ENCODE measurements around the gene NTM.

DNA sequence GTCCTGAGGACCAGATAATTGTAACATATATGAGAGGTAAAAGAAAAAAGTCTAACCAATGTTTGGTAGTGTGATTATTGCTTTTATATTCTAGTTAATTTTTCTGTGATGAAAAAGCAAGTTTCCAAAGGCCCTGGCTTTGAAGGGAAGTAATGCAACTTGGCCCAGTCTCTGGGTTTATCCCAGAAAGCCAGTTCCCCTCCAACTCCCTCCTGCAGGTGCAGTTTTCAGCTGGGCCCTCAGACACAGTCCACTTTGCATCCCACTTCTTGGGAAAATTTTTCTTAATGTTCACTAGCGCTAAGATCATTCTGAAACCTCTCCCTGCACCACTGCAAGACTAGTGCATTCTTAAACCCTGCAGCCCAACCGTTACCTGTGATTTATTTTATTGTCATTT, 586.8 kb downstream of the NTM start:
- TF ChIP-seq, protein P1, sequence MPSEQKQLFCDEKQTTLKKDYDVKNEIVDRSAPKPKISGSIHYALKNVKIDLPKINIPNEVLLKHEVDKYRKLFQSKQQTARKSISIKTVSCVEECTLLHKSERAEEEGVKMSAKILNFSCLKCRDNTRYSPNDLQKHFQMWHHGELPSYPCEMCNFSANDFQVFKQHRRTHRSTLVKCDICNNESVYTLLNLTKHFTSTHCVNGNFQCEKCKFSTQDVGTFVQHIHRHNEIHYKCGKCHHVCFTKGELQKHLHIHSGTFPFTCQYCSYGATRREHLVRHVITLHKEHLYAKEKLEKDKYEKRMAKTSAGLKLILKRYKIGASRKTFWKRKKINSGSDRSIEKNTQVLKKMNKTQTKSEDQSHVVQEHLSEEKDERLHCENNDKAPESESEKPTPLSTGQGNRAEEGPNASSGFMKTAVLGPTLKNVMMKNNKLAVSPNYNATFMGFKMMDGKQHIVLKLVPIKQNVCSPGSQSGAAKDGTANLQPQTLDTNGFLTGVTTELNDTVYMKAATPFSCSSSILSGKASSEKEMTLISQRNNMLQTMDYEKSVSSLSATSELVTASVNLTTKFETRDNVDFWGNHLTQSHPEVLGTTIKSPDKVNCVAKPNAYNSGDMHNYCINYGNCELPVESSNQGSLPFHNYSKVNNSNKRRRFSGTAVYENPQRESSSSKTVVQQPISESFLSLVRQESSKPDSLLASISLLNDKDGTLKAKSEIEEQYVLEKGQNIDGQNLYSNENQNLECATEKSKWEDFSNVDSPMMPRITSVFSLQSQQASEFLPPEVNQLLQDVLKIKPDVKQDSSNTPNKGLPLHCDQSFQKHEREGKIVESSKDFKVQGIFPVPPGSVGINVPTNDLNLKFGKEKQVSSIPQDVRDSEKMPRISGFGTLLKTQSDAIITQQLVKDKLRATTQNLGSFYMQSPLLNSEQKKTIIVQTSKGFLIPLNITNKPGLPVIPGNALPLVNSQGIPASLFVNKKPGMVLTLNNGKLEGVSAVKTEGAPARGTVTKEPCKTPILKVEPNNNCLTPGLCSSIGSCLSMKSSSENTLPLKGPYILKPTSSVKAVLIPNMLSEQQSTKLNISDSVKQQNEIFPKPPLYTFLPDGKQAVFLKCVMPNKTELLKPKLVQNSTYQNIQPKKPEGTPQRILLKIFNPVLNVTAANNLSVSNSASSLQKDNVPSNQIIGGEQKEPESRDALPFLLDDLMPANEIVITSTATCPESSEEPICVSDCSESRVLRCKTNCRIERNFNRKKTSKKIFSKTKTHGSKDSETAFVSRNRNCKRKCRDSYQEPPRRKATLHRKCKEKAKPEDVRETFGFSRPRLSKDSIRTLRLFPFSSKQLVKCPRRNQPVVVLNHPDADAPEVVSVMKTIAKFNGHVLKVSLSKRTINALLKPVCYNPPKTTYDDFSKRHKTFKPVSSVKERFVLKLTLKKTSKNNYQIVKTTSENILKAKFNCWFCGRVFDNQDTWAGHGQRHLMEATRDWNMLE (tag by site-specific recombination; conservative IDR thresholded peaks at IDR 0.05; ENCODE audit: low read depth): no peak
- TF ChIP-seq ZNF785 (tag by site-specific recombination; IDR thresholded peaks at IDR 0.05) (no peak), ZNF350 (tag by site-specific recombination; IDR thresholded peaks at IDR 0.05) (no peak), ZBTB21 (tag by site-specific recombination; IDR thresholded peaks at IDR 0.05) (no peak)

Measured in HEK293 (cell line).